SK-N-SH (cell line): Measurements from ENCODE around the gene PRM3. TPM values are rescaled to one million over a fixed set of nuclear protein-coding genes. Genes with fewer than 3 reads are reported as not detected.

Experiments used
- CTCF ChIA-PET: fragments of 300-600, 350-600 bp; formaldehyde crosslinking; extraction: SDS; loops from one replicate; lab custom pipeline; 2021; lab: Yijun Ruan, JAX
- POLR2A ChIA-PET: fragments of 350-600 bp; sonication (Branson Sonifier 250); formaldehyde crosslinking; extraction: SDS; loops from one replicate; lab custom pipeline; 2020; ENCODE audit warnings: antibody characterized with exemption, inconsistent platforms; lab: Yijun Ruan, JAX
- DNase-seq: peaks from one replicate; pipeline ENCODE4 v3.0.0; 2012
- H2AFZ ChIP-seq: fragments of 200-600 bp; sonication (generic); 2 replicates; pipeline ENCODE4 v1.8.1; 2016; ENCODE audit warnings: antibody characterized with exemption, mild to moderate bottlenecking, low read depth
- H3F3A ChIP-seq: fragments of 200-600 bp; sonication (generic); replicated peaks from 2 replicates; pipeline ENCODE3; 2016; ENCODE audit warnings: antibody characterized with exemption, mild to moderate bottlenecking; ENCODE audit not compliant: insufficient read depth
- H3K27ac ChIP-seq, 2 experiments: fragments of 200-500 bp in 1 of 2; fragments of 200-600 bp in 1 of 2; sonication (Bioruptor generic) in 1 of 2; sonication (generic), shearing (Covaris generic) in 1 of 2; 2 replicates each; pipeline versions ENCODE4 v1.5.1 to v1.6.1; 2014 to 2016; ENCODE audit warnings: low read depth in 2 of 2, inconsistent platforms in 1 of 2, low read length in 1 of 2, mild to moderate bottlenecking in 1 of 2, mixed read lengths in 1 of 2
- H3K27me3 ChIP-seq: fragments of 200-600 bp; sonication (generic), shearing (Covaris generic); 2 replicates; pipeline ENCODE4 v1.6.1; 2016; ENCODE audit warnings: mixed run types; ENCODE audit not compliant: insufficient read depth
- H3K36me3 ChIP-seq, 2 experiments: fragments of 200-500 bp in 1 of 2; fragments of 200-600 bp in 1 of 2; sonication (Bioruptor generic) in 1 of 2; sonication (generic) in 1 of 2; replicated peaks in 1 of 2; 2 replicates each; pipeline versions ENCODE3 to v1.5.1; 2014 to 2016; ENCODE audit warnings: low read length in 1 of 2, mild to moderate bottlenecking in 1 of 2; ENCODE audit not compliant: insufficient read depth in 2 of 2, control insufficient read depth in 1 of 2
- H3K4me1 ChIP-seq, 2 experiments: fragments of 200-500 bp in 1 of 2; fragments of 200-600 bp in 1 of 2; sonication (Bioruptor generic) in 1 of 2; sonication (generic), shearing (Covaris generic) in 1 of 2; 2 replicates each; pipeline versions ENCODE4 v1.5.1 to v1.6.1; 2014 to 2016; ENCODE audit warnings: low read depth in 1 of 2, low read length in 1 of 2, mixed run types in 1 of 2; ENCODE audit not compliant: insufficient read depth in 2 of 2, control insufficient read depth in 1 of 2
- H3K4me2 ChIP-seq: fragments of 200-600 bp; sonication (generic), shearing (Covaris generic); 2 replicates; pipeline ENCODE4 v1.6.1; 2017; ENCODE audit warnings: mixed run types
- H3K4me3 ChIP-seq, 2 experiments: fragments of 200-500 bp in 1 of 2; fragments of 200-600 bp in 1 of 2; sonication (Bioruptor generic) in 1 of 2; sonication (generic), shearing (Covaris generic) in 1 of 2; 2 replicates each; pipeline versions ENCODE4 v1.5.1 to v1.8.1; 2014 to 2016; ENCODE audit warnings: low read depth in 2 of 2, inconsistent platforms in 1 of 2, low read length in 1 of 2, mild to moderate bottlenecking in 1 of 2, mixed read lengths in 1 of 2, moderate library complexity in 1 of 2
- H3K79me2 ChIP-seq: fragments of 200-600 bp; sonication (generic); 2 replicates; pipeline ENCODE4 v1.8.1; 2017; ENCODE audit warnings: mild to moderate bottlenecking; ENCODE audit not compliant: insufficient read depth
- H3K9ac ChIP-seq: fragments of 200-600 bp; sonication (generic); 2 replicates; pipeline ENCODE4 v1.6.1; 2017; ENCODE audit warnings: mixed run types
- H3K9me2 ChIP-seq: fragments of 200-600 bp; sonication (generic); 2 replicates; pipeline ENCODE4 v1.6.1; 2017; ENCODE audit warnings: mixed run types
- H3K9me3 ChIP-seq: fragments of 200-600 bp; sonication (generic); 2 replicates; pipeline ENCODE4 v1.6.1; 2017; ENCODE audit warnings: mixed run types, mild to moderate bottlenecking, moderate library complexity
- H4K20me1 ChIP-seq: fragments of 200-600 bp; sonication (generic); 2 replicates; pipeline ENCODE4 v1.6.1; 2017; ENCODE audit warnings: mild to moderate bottlenecking, mixed run types; ENCODE audit not compliant: insufficient read depth
- ELF1 ChIP-seq: IDR thresholded peaks from 2 replicates; pipeline ENCODE4 v1.4.0; 2012
- EP300 ChIP-seq, 2 experiments: IDR thresholded peaks; 2 replicates each; pipeline versions ENCODE4 v1.4.0 to v1.6.1; 2012; ENCODE audit warnings: borderline replicate concordance in 1 of 2, low read depth in 1 of 2, low read length in 1 of 2
- FOXM1 ChIP-seq: IDR thresholded peaks from 2 replicates; pipeline ENCODE4 v1.4.0; 2012; ENCODE audit warnings: low read depth, mild to moderate bottlenecking
- GABPA ChIP-seq: IDR thresholded peaks from 2 replicates; pipeline ENCODE4 v1.4.0; 2012; ENCODE audit warnings: low read depth, mild to moderate bottlenecking
- MEF2A ChIP-seq: IDR thresholded peaks from 2 replicates; pipeline ENCODE4 v1.4.0; 2012; ENCODE audit warnings: low read depth, borderline replicate concordance
- MXI1 ChIP-seq: IDR thresholded peaks from 2 replicates; pipeline ENCODE4 v1.6.1; 2012; ENCODE audit warnings: mild to moderate bottlenecking, low read depth, low read length, improper control_type of control experiment
- NFIC ChIP-seq: IDR thresholded peaks from 2 replicates; pipeline ENCODE4 v1.4.0; 2012; ENCODE audit warnings: borderline replicate concordance
- RFX5 ChIP-seq: IDR thresholded peaks from 2 replicates; pipeline ENCODE4 v1.6.1; 2012; ENCODE audit warnings: mild to moderate bottlenecking, improper control_type of control experiment, low read length
- RXRA ChIP-seq: IDR thresholded peaks from 2 replicates; pipeline ENCODE4 v1.4.0; 2012; ENCODE audit warnings: low read depth, mild to moderate bottlenecking, borderline replicate concordance
- SIN3A ChIP-seq: IDR thresholded peaks from 2 replicates; pipeline ENCODE4 v1.6.1; 2012; ENCODE audit warnings: low read depth, mild to moderate bottlenecking, low read length, moderate library complexity, borderline replicate concordance
- TAF1 ChIP-seq: IDR thresholded peaks from 2 replicates; pipeline ENCODE4 v1.6.1; 2012; ENCODE audit warnings: low read depth, mild to moderate bottlenecking, low read length, moderate library complexity, borderline replicate concordance
- TCF12 ChIP-seq: IDR thresholded peaks from 2 replicates; pipeline ENCODE4 v1.4.0; 2012
- YY1 ChIP-seq: IDR thresholded peaks from 2 replicates; pipeline ENCODE4 v1.4.0; 2012; ENCODE audit warnings: low read depth, mild to moderate bottlenecking
- WGBS: methylation state at CpG from one replicate; pipeline ENCODE4 v1.1.6; 2017; ENCODE audit warnings: low lambda C conversion rate; 5-methylcytosine and 5-hydroxymethylcytosine counted together
- polyA plus RNA-seq, 3 experiments: library from polyadenylated mRNA; depleted of rRNA; stranded (reverse); fragments of >200 nt; gene quantifications; 2 replicates each; pipeline ENCODE4 v1.2.3, GENCODE V29; 2012
- TF ChIP-seq, protein P1 (sequence below): IDR thresholded peaks from 2 replicates; pipeline ENCODE4 v1.6.1; 2012; ENCODE audit warnings: mild to moderate bottlenecking, low read depth, low read length, moderate library complexity
- TF ChIP-seq, protein P2 (sequence below): fragments of 150-350 bp; IDR thresholded peaks from 2 replicates; pipeline ENCODE4 v1.6.1; 2017; ENCODE audit warnings: antibody characterized with exemption, low read length, low read depth, borderline replicate concordance

PRM3 gene
- polyA plus RNA-seq, 1 of the 3 experiments (the other 2 are of a cell fraction), result not detected

DNA sequence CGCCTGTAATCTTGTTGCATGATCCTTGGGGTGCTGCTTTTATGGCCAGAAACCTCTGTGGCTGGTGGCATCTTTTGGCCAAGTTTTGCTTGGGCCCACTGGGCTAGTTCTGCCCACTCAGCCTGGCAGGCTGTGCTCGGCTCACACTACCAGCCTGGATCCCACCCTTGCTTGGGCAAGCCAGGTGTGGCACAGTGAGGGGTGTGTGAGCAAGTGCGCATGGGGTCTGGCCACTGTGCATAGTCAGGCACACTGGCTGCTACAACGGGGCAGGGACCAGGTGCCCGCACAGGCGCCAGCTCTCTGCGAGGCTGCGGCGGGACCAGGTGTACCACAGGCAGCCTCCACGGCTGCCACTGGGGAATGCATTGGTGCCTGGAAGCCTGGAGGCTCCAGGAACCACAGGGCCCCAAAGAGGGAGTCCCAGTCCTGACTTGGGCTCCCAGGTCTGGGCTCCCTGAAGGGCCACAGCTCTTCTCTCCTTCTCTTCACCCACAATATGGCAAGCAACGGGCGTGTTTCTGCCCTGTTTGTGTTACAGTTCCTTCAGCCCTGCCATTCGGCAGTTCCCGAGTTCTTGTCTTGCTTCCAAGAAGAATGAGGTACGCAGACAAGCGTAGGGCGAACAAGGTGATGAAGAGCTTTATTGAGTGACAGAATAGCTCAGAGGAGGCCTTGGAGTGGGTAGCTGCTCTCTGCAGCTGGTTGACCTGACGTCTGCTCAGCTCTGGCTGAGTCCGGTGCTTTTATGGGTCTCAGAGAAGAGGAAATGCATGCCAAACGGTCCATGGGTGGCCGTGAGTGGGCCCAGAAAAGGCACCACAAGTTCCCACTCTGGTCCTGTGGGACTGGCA, 34.4 kb upstream of the PRM3 start:
- H3K4me1 ChIP-seq, result peaks cover 0 to 17% of the 10 kb centered on the region in 2 experiments; a peak in 1 of 4 replicates
- 90% methylated on average over 12 of the region's 21 CpGs for WGBS
- POLR2A ChIA-PET, result no interaction called here

More for the DNA sequence above, 34.4 kb upstream of the PRM3 start:
- H3K27ac ChIP-seq, result no peak overlapping the region
- H3K9me2 ChIP-seq, result no peaks in the 10 kb centered on the region
- CTCF ChIA-PET, result interaction anchor here (1.2 kb wide), 1 partner anchor 344 kb away, joined by 3 read pairs; no protein-coding TSS in a partner anchor
- no peaks in the 10 kb centered on the region for H3F3A ChIP-seq
- no peak for DNase-seq
- no peak overlapping the region for H3K4me2 ChIP-seq
- no peak overlapping the region for H3K4me3 ChIP-seq
- H3K36me3 ChIP-seq, result no peaks in the 10 kb centered on the region
- no peaks in the 10 kb centered on the region for H3K9me3 ChIP-seq
- no peaks in the 10 kb centered on the region for H3K79me2 ChIP-seq
- H2AFZ ChIP-seq, result no peak overlapping the region
- no peak for TF ChIP-seq NFIC
- TF ChIP-seq EP300 (IDR thresholded peaks at IDR 0.05; ENCODE audit: borderline replicate concordance in 1 of 2, low read depth in 1 of 2, low read length in 1 of 2), result no peak
- no peak for TF ChIP-seq MEF2A
- TF ChIP-seq, protein P1, sequence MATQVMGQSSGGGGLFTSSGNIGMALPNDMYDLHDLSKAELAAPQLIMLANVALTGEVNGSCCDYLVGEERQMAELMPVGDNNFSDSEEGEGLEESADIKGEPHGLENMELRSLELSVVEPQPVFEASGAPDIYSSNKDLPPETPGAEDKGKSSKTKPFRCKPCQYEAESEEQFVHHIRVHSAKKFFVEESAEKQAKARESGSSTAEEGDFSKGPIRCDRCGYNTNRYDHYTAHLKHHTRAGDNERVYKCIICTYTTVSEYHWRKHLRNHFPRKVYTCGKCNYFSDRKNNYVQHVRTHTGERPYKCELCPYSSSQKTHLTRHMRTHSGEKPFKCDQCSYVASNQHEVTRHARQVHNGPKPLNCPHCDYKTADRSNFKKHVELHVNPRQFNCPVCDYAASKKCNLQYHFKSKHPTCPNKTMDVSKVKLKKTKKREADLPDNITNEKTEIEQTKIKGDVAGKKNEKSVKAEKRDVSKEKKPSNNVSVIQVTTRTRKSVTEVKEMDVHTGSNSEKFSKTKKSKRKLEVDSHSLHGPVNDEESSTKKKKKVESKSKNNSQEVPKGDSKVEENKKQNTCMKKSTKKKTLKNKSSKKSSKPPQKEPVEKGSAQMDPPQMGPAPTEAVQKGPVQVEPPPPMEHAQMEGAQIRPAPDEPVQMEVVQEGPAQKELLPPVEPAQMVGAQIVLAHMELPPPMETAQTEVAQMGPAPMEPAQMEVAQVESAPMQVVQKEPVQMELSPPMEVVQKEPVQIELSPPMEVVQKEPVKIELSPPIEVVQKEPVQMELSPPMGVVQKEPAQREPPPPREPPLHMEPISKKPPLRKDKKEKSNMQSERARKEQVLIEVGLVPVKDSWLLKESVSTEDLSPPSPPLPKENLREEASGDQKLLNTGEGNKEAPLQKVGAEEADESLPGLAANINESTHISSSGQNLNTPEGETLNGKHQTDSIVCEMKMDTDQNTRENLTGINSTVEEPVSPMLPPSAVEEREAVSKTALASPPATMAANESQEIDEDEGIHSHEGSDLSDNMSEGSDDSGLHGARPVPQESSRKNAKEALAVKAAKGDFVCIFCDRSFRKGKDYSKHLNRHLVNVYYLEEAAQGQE, result no peak
- no peak for TF ChIP-seq SIN3A
- TF ChIP-seq RFX5, result no peak
- TF ChIP-seq RXRA, result no peak
- TF ChIP-seq GABPA, result no peak
- TF ChIP-seq TCF12, result no peak
- TF ChIP-seq FOXM1, result no peak
- TF ChIP-seq YY1, result no peak
- TF ChIP-seq MXI1, result no peak
- no peak for TF ChIP-seq ELF1
- TF ChIP-seq, protein P2, sequence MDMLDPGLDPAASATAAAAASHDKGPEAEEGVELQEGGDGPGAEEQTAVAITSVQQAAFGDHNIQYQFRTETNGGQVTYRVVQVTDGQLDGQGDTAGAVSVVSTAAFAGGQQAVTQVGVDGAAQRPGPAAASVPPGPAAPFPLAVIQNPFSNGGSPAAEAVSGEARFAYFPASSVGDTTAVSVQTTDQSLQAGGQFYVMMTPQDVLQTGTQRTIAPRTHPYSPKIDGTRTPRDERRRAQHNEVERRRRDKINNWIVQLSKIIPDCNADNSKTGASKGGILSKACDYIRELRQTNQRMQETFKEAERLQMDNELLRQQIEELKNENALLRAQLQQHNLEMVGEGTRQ, result no peak
- TF ChIP-seq TAF1, result no peak
- no peaks in the 10 kb centered on the region for H3K27me3 ChIP-seq
- H4K20me1 ChIP-seq, result no peaks in the 10 kb centered on the region
- H3K9ac ChIP-seq, result no peak overlapping the region
